Keratinocyte (primary cell): Measurements from ENCODE around the gene IL9R. TPM values are rescaled to one million over a fixed set of nuclear protein-coding genes. Genes with fewer than 3 reads are reported as not detected.

Experiments
- DNase-seq: peaks from one replicate; pipeline ENCODE4 v3.0.0-alpha.2; 2011; ENCODE audit warnings: low read depth, missing footprints, low spot score
- FAIRE-seq: peaks from 2 replicates; lab custom pipeline; 2011; peaks lifted over from hg19 to GRCh38; lab: Jason Lieb, UNC
- H2AFZ ChIP-seq: 2 replicates; pipeline ENCODE4 v1.6.0; 2012; ENCODE audit warnings: low read length, control low read depth, inconsistent platforms; ENCODE audit not compliant: control insufficient read depth
- H3K27ac ChIP-seq: 2 replicates; pipeline ENCODE4 v1.5.1; 2011; ENCODE audit warnings: low read length; ENCODE audit not compliant: control insufficient read depth, insufficient read depth
- H3K27me3 ChIP-seq: 3 replicates; pipeline ENCODE4 v1.6.0; 2011; ENCODE audit warnings: low read length; ENCODE audit not compliant: control insufficient read depth, insufficient read depth; ENCODE audit errors: extremely low read depth
- H3K36me3 ChIP-seq, 2 experiments: 2 replicates in 1 of 2; 3 replicates in 1 of 2; pipeline ENCODE4 v1.5.1; 2011; ENCODE audit warnings: low read length in 2 of 2, mild to moderate bottlenecking in 1 of 2; ENCODE audit not compliant: control insufficient read depth in 2 of 2, insufficient read depth in 2 of 2; ENCODE audit errors: extremely low read depth in 1 of 2
- H3K4me1 ChIP-seq: 3 replicates; pipeline ENCODE4 v1.5.1; 2011; ENCODE audit warnings: low read length; ENCODE audit not compliant: control insufficient read depth, insufficient read depth; ENCODE audit errors: extremely low read depth
- H3K4me2 ChIP-seq: 3 replicates; pipeline ENCODE4 v1.6.0; 2011; ENCODE audit warnings: low read depth, low read length; ENCODE audit not compliant: control insufficient read depth, insufficient read depth; ENCODE audit errors: extremely low read depth
- H3K4me3 ChIP-seq, 3 experiments: fragments of 200-600 bp in 1 of 3; sonication (generic) in 1 of 3; 2 replicates in 2 of 3; 3 replicates in 1 of 3; pipeline ENCODE4 v1.5.1; 2011 to 2016; ENCODE audit warnings: low read length in 3 of 3, mild to moderate bottlenecking in 3 of 3, control low read depth in 2 of 3, inconsistent platforms in 1 of 3, low read depth in 1 of 3, mixed read lengths in 1 of 3, mixed run types in 1 of 3, moderate library complexity in 1 of 3; ENCODE audit not compliant: control insufficient read depth in 2 of 3, insufficient read depth in 2 of 3; ENCODE audit errors: extremely low read depth in 1 of 3
- H3K79me2 ChIP-seq: 2 replicates; pipeline ENCODE4 v1.6.0; 2012; ENCODE audit warnings: low read length; ENCODE audit not compliant: control insufficient read depth, insufficient read depth
- H3K9ac ChIP-seq: 3 replicates; pipeline ENCODE4 v1.6.0; 2011; ENCODE audit warnings: low read length; ENCODE audit not compliant: control insufficient read depth, insufficient read depth; ENCODE audit errors: extremely low read depth
- H3K9me1 ChIP-seq: 3 replicates; pipeline ENCODE4 v1.6.0; 2011; ENCODE audit warnings: low read length; ENCODE audit not compliant: control insufficient read depth, insufficient read depth; ENCODE audit errors: extremely low read depth
- H3K9me3 ChIP-seq: 2 replicates; pipeline ENCODE4 v1.5.1; 2012; ENCODE audit warnings: low read depth, low read length; ENCODE audit not compliant: control insufficient read depth
- H4K20me1 ChIP-seq: 3 replicates; pipeline ENCODE4 v1.6.0; 2011; ENCODE audit warnings: low read length; ENCODE audit not compliant: control insufficient read depth, insufficient read depth; ENCODE audit errors: extremely low read depth
- EZH2 ChIP-seq: IDR thresholded peaks from one replicate; pipeline ENCODE4 v1.6.1; 2012; ENCODE audit warnings: inconsistent platforms, mild to moderate bottlenecking, low read length, moderate library complexity
- dilution Hi-C: fragments of 300-500 bp; cut with MboI; formaldehyde crosslinking; loops from one replicate; pipeline ENCODE4 v1.7.0; 2020; ENCODE audit warnings: low sequenced_read_pairs; ENCODE audit not compliant: extremely low pct_ligation_motif_present
- polyA plus RNA-seq, 5 experiments: library from polyadenylated mRNA; depleted of rRNA in 3 of 5; stranded (reverse) in 3 of 5; stranded (forward) in 1 of 5; unstranded in 1 of 5; fragments of >200 nt; gene quantifications; 1 replicate in 1 of 5; 2 replicates in 3 of 5; 3 replicates in 1 of 5; pipeline versions ENCODE4 v1.2.1 to v1.2.3, GENCODE V29; 2011 to 2012; ENCODE audit warnings: missing spikeins in 2 of 5, low read depth in 1 of 5, low replicate concordance in 1 of 5
- TF ChIP-seq, protein P1 (sequence below), 3 experiments: IDR thresholded peaks in 1 of 3; conservative IDR thresholded peaks in 1 of 3; optimal IDR thresholded peaks in 1 of 3; 2 replicates in 2 of 3; 3 replicates in 1 of 3; pipeline versions ENCODE3 to v1.5.1; 2011; ENCODE audit warnings: low read length in 3 of 3, mild to moderate bottlenecking in 3 of 3, moderate library complexity in 2 of 3, control low read depth in 1 of 3, inconsistent platforms in 1 of 3; ENCODE audit not compliant: insufficient read depth in 2 of 3; ENCODE audit errors: extremely low read depth in 1 of 3

Gene IL9R
- polyA plus RNA-seq, 1 donor (not counting 4 experiments of a cell fraction or from before 2014, with no cell fraction given): 0.45 TPM

- Histone ChIP-seq H3K36me3 (no peaks in the 10 kb centered on the region), H3K4me2 (no peak overlapping the region), H3K4me1 (no peaks in the 10 kb centered on the region), H4K20me1 (no peaks in the 10 kb centered on the region), H3K27me3 (no peaks in the 10 kb centered on the region), H3K79me2 (no peaks in the 10 kb centered on the region), H3K9me1 (no peaks in the 10 kb centered on the region), H3K9me3 (peaks cover 4% of the 10 kb centered on the region), H3K9ac (no peak overlapping the region), H2AFZ (no peak overlapping the region), H3K4me3 (no peak overlapping the region), H3K27ac (no peak overlapping the region)
- FAIRE-seq (no peak), DNase-seq (peak; percentile 7)
- TF ChIP-seq, protein P1, sequence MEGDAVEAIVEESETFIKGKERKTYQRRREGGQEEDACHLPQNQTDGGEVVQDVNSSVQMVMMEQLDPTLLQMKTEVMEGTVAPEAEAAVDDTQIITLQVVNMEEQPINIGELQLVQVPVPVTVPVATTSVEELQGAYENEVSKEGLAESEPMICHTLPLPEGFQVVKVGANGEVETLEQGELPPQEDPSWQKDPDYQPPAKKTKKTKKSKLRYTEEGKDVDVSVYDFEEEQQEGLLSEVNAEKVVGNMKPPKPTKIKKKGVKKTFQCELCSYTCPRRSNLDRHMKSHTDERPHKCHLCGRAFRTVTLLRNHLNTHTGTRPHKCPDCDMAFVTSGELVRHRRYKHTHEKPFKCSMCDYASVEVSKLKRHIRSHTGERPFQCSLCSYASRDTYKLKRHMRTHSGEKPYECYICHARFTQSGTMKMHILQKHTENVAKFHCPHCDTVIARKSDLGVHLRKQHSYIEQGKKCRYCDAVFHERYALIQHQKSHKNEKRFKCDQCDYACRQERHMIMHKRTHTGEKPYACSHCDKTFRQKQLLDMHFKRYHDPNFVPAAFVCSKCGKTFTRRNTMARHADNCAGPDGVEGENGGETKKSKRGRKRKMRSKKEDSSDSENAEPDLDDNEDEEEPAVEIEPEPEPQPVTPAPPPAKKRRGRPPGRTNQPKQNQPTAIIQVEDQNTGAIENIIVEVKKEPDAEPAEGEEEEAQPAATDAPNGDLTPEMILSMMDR (optimal IDR thresholded peaks at IDR 0.05 in 1 of 3, IDR thresholded peaks at IDR 0.05 in 1 of 3, conservative IDR thresholded peaks at IDR 0.05 in 1 of 3; ENCODE audit: extremely low read depth in 1 of 3, insufficient read depth in 2 of 3, low read length in 3 of 3): peak; percentile 30 to 70 (median 39)
- no peak for TF ChIP-seq EZH2
- dilution Hi-C loops: no loop called here
Observed at GRCh38 chrX:155966876-155967275, 30.6 kb upstream of the IL9R start.

DNA sequence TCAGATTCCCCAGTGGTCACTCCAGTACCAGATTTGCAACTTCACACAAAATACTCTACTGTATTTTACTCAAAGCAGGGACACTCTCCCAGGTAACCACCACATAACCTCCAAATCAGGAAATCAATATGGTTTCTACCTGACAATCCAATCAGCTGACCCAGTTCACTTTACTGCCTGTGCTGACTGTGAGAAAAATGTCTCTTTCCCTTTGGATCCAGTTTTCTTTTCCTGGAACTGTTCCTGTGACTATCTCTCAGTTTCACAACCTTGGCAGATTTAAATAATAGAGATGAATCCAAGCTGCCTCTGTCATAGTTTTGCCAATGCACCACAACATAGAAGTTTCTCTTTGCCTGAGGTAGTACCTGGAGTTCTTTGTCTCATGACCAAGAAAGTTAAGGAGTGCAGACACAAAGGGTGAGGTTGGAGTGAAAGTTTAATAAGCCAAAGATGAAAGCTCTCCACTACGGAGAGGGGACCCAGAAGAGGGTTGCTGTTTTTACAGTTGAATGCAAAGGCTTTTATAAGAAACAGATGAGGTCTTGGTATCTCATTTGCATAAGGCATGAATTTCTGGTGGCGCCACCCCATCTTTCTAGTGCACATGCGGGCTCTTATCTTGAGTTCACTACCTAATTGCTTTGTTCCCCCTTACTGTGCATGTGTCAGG lies 29.7 kb upstream of the IL9R start:
- Histone ChIP-seq H3K9me3 (peaks cover 4% of the 10 kb centered on the region), H3K36me3 (no peaks in the 10 kb centered on the region), H3K79me2 (no peaks in the 10 kb centered on the region), H3K27ac (no peak overlapping the region), H3K4me2 (no peak overlapping the region), H3K4me1 (no peaks in the 10 kb centered on the region), H3K9ac (no peak overlapping the region), H2AFZ (no peak overlapping the region), H3K27me3 (no peaks in the 10 kb centered on the region), H4K20me1 (no peaks in the 10 kb centered on the region), H3K9me1 (no peaks in the 10 kb centered on the region), H3K4me3 (no peak overlapping the region)
- no peak for DNase-seq
- TF ChIP-seq, protein P1 (optimal IDR thresholded peaks at IDR 0.05 in 1 of 3, IDR thresholded peaks at IDR 0.05 in 1 of 3, conservative IDR thresholded peaks at IDR 0.05 in 1 of 3; ENCODE audit: extremely low read depth in 1 of 3, insufficient read depth in 2 of 3, low read length in 3 of 3): no peak
- no peak for TF ChIP-seq EZH2
- dilution Hi-C loops: no loop called here
- no peak for FAIRE-seq
